Esophagus muscularis mucosa (tissue), 4 donors: ENCODE data around the gene IQSEC3. TPM values are rescaled to one million over a fixed set of nuclear protein-coding genes. Genes with fewer than 3 reads are reported as not detected.

Experiments
- DNase-seq: peaks from one replicate; pipeline ENCODE4 v3.0.0-alpha.2; 2017; ENCODE audit errors: extremely low spot score
- H3K27ac ChIP-seq, 4 donors: fragments of 200-600 bp; sonication (generic); replicated peaks in 1 of 4; 1 replicate in 3 of 4; 2 replicates in 1 of 4; pipeline ENCODE4 v1.5.1; 2016 to 2019; ENCODE audit warnings: mild to moderate bottlenecking in 1 of 4
- H3K27me3 ChIP-seq, 4 donors: fragments of 200-600 bp; sonication (generic); one replicate each; pipeline versions ENCODE4 v1.5.1 to v1.6.0; 2016 to 2019
- H3K36me3 ChIP-seq, 4 donors: fragments of 200-600 bp; sonication (generic); one replicate each; pipeline ENCODE4 v1.5.1; 2016 to 2019
- H3K4me1 ChIP-seq, 4 donors: fragments of 200-600 bp; sonication (generic); one replicate each; pipeline ENCODE4 v1.5.1; 2016 to 2019
- H3K4me3 ChIP-seq, 4 donors: fragments of 200-600 bp; sonication (generic); 1 replicate in 2 of 4; 2 replicates in 2 of 4; pipeline ENCODE4 v1.5.1; 2016 to 2019; ENCODE audit warnings: mild to moderate bottlenecking in 4 of 4, moderate library complexity in 1 of 4
- H3K9me3 ChIP-seq, 4 donors: fragments of 200-600 bp; sonication (generic); 1 replicate in 3 of 4; 2 replicates in 1 of 4; pipeline ENCODE4 v1.5.1; 2016 to 2019
- EP300 ChIP-seq: sonication (generic); formaldehyde crosslinking; IDR thresholded peaks from one replicate; pipeline ENCODE4 v1.6.1; 2017; ENCODE audit warnings: antibody characterized with exemption
- POLR2A ChIP-seq: fragments of 450-650 bp; IDR thresholded peaks from one replicate; pipeline ENCODE4 v1.6.1; 2017; ENCODE audit warnings: antibody characterized with exemption, moderate library complexity, mild to moderate bottlenecking, low read depth
- POLR2AphosphoS5 ChIP-seq, 2 donors: sonication (generic); formaldehyde crosslinking; IDR thresholded peaks; one replicate each; pipeline ENCODE4 v1.6.1; 2017; ENCODE audit warnings: antibody characterized with exemption in 2 of 2
- WGBS: methylation state at CpG from one replicate; pipeline ENCODE4 v1.1.5; 2018; 5-methylcytosine and 5-hydroxymethylcytosine counted together
- intact Hi-C: fragments of 100-400 bp; cut with DNase I; formaldehyde crosslinking; loops from one replicate; pipeline ENCODE4 v1.15.1; 2023
- total RNA-seq, 4 donors: library from RNA; depleted of rRNA; stranded (reverse); fragments of >200 nt; gene quantifications; one replicate each; pipeline versions ENCODE4 v1.1.0 to v1.2.1, GENCODE V29; 2016
- TF ChIP-seq, protein P1 (sequence below), 3 experiments: fragments of 200-600 bp in 2 of 3; fragments of 450-650 bp in 1 of 3; sonication (generic) in 2 of 3; IDR thresholded peaks; one replicate each; pipeline ENCODE4 v1.5.1; 2017 to 2019; ENCODE audit warnings: antibody characterized with exemption in 3 of 3, mild to moderate bottlenecking in 2 of 3, moderate library complexity in 1 of 3

The IQSEC3 gene
- total RNA-seq, 4 donors from 2014 or later: 0.26 to 2.3 (median 1.4) TPM

DNA sequence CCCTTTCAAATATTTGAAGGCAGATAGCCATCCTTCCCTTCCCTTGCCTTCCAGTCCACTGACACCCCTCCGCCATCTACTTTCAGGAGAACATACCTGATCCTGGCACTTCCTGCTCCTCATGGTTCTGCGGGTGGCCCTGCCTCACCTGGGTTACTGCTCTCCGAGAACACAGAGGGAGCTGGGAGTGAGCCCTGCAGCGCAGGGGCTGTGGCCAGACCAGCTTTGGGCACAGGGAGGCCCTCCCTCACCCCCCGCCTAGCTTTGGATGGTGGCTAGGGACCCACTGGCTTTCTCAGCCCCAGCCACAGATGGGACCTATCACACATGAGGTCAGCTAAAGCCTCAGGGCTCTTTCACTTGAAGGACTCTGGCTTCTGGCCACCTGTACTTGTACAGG, 12.4 kb downstream of the IQSEC3 start:
- H3K9me3 ChIP-seq: no peaks in the 10 kb centered on the region
- H3K36me3 ChIP-seq: no peaks in the 10 kb centered on the region
- peaks cover 0 to 8% (median 4%) of the 10 kb centered on the region in 4 donors for H3K4me1 ChIP-seq
- WGBS: 85% methylated on average over 4 of the region's 5 CpGs
- peaks cover 0 to 86% (median 14%) of the 10 kb centered on the region in 4 donors for H3K27me3 ChIP-seq
- TF ChIP-seq POLR2AphosphoS5 (IDR thresholded peaks at IDR 0.05): no peak
- no peak for TF ChIP-seq EP300
- TF ChIP-seq, protein P1, sequence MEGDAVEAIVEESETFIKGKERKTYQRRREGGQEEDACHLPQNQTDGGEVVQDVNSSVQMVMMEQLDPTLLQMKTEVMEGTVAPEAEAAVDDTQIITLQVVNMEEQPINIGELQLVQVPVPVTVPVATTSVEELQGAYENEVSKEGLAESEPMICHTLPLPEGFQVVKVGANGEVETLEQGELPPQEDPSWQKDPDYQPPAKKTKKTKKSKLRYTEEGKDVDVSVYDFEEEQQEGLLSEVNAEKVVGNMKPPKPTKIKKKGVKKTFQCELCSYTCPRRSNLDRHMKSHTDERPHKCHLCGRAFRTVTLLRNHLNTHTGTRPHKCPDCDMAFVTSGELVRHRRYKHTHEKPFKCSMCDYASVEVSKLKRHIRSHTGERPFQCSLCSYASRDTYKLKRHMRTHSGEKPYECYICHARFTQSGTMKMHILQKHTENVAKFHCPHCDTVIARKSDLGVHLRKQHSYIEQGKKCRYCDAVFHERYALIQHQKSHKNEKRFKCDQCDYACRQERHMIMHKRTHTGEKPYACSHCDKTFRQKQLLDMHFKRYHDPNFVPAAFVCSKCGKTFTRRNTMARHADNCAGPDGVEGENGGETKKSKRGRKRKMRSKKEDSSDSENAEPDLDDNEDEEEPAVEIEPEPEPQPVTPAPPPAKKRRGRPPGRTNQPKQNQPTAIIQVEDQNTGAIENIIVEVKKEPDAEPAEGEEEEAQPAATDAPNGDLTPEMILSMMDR (IDR thresholded peaks at IDR 0.05): no peak
- TF ChIP-seq POLR2A: no peak
- no peak for DNase-seq
- no peak overlapping the region for H3K27ac ChIP-seq
- H3K4me3 ChIP-seq: no peak overlapping the region
- intact Hi-C loops: no loop called here

DNA sequence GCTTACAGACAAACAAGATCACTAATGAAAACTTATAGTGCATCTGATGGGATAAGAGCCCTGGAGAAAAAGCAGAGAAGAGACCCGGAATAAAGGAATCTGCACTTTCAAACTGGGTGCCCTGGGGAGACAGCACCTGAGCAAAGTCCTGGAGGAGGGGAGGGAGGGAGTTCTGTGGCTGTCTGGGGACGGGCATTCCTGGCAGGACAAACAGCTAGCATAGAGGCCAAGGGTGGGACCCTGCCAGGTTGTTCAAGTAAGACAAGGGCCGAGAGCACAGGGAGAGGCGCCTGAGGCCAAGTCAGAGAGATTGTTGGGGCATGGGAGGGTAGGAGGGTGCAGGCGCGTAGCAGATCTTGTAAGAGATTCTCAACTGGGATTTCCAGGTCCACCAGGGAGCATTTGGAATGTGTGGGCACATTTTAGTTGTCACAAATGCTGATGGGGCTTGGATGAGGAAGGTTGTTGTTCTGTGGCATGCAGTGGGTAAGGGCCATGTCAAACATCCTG, 14.2 kb downstream of the IQSEC3 start:
- no peak for DNase-seq
- 79% methylated on average over 6 of the region's 6 CpGs for WGBS
- Histone ChIP-seq H3K4me3 (no peak overlapping the region), H3K27me3 (peaks cover 0 to 86% (median 14%) of the 10 kb centered on the region in 4 donors), H3K4me1 (peaks cover 0 to 8% (median 4%) of the 10 kb centered on the region in 4 donors), H3K9me3 (no peaks in the 10 kb centered on the region), H3K36me3 (no peaks in the 10 kb centered on the region), H3K27ac (no peak overlapping the region)
- TF ChIP-seq EP300: no peak
- no peak for TF ChIP-seq POLR2AphosphoS5 (IDR thresholded peaks at IDR 0.05)
- TF ChIP-seq, protein P1 (IDR thresholded peaks at IDR 0.05): no peak
- no peak for TF ChIP-seq POLR2A
- intact Hi-C loops: no loop called here

DNA sequence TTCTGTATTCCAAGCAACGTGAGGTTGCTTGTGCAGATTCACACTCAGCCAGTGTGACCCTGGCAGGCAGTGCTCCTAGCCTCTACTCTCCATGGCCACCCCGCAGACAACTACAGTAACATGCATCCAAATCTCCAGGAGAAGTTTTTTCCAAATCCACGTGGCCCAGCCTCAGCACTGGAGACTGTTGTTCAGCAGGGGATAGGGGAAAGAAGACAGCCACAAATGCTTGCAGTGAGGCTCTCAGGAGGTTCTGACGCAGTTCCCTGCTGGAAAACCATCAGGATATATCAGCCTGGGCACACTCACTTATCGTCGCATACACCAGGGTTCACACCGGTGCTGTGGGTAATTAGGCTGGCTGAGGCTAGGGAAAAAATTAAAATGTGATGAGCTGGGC, 16.2 kb downstream of the IQSEC3 start:
- Histone ChIP-seq H3K4me3 (no peak overlapping the region), H3K27me3 (peaks cover 0 to 68% (median 10%) of the 10 kb centered on the region in 4 donors), H3K9me3 (no peaks in the 10 kb centered on the region), H3K4me1 (peaks cover 0 to 6% (median 3%) of the 10 kb centered on the region in 4 donors), H3K27ac (no peak overlapping the region), H3K36me3 (no peaks in the 10 kb centered on the region)
- 76% methylated on average over 7 of the region's 7 CpGs for WGBS
- intact Hi-C loops: no loop called here
- no peak for TF ChIP-seq POLR2A
- TF ChIP-seq POLR2AphosphoS5 (IDR thresholded peaks at IDR 0.05): no peak
- TF ChIP-seq EP300: no peak
- TF ChIP-seq, protein P1 (IDR thresholded peaks at IDR 0.05): no peak
- DNase-seq: no peak

DNA sequence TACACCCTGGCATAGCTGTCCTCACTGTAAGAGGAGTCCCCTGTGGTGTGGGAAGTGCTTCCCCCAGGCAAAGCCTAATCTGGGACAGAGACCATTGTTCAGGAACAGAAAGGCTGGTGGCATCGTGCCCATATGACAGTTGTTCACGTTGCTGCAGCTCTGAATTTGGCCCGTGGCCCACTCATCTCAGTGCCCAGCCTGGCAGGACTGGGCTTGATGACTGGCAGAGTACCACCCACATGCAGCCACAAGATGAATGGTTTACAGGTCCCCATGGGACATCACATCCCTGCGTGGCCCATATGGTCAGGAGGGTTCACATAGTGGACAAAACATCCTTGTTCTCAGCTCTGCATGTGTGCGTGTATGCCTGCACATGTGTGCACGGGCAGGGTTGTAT, 17.5 kb downstream of the IQSEC3 start:
- intact Hi-C loops: no loop called here
- H3K27ac ChIP-seq: no peak overlapping the region
- peaks cover 0 to 3% (median 1%) of the 10 kb centered on the region in 4 donors for H3K9me3 ChIP-seq
- no peak overlapping the region for H3K4me3 ChIP-seq
- no peaks in the 10 kb centered on the region for H3K4me1 ChIP-seq
- H3K27me3 ChIP-seq: peaks cover 0 to 55% (median 7%) of the 10 kb centered on the region in 4 donors
- H3K36me3 ChIP-seq: no peaks in the 10 kb centered on the region
- TF ChIP-seq EP300 (no peak), POLR2A (no peak), POLR2AphosphoS5 (IDR thresholded peaks at IDR 0.05) (no peak)
- TF ChIP-seq, protein P1 (IDR thresholded peaks at IDR 0.05): no peak
- 94% methylated on average over 2 of the region's 6 CpGs for WGBS
- DNase-seq: no peak

DNA sequence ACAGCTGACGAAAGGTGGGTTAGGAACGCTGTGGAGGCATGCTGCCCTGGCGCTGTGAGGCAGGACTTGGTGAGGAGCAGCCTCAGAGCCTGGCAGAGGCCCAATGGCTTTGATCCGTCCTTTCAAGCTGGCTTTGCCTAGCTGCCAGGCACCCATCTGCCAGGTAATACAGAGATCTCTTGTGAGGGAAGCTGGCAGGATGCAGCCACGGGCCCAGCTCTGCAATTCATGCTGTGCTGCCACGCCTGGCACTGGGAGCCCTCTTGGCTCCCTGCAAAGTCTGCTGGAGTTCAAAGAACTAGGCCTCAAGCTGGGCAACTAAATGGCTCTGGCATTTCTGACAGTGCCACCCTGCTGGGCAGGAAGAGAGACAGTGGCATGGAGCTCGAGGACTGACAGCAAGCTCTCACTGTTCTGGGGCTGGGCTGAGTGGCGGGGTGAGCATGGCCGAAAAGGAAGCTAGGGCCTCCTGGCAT, 18.7 kb downstream of the IQSEC3 start:
- DNase-seq: no peak
- no peak overlapping the region for H3K4me3 ChIP-seq
- peaks cover 0 to 15% (median 9%) of the 10 kb centered on the region in 4 donors for H3K9me3 ChIP-seq
- H3K36me3 ChIP-seq: no peaks in the 10 kb centered on the region
- no peaks in the 10 kb centered on the region for H3K4me1 ChIP-seq
- intact Hi-C loops: no loop called here
- WGBS: 73% methylated on average over 6 of the region's 9 CpGs
- H3K27ac ChIP-seq: no peak overlapping the region
- H3K27me3 ChIP-seq: peaks cover 0 to 44% (median 0%) of the 10 kb centered on the region in 4 donors
- no peak for TF ChIP-seq POLR2A
- no peak for TF ChIP-seq EP300
- no peak for TF ChIP-seq POLR2AphosphoS5 (IDR thresholded peaks at IDR 0.05)
- TF ChIP-seq, protein P1 (IDR thresholded peaks at IDR 0.05): no peak
